NCI-H1417 treated with DMSO at 0.1 percent for 48 hours (cell line): ENCODE data around the gene HOXB7.

Experiments used
- DNase-seq: peaks from one replicate; lab custom pipeline; 2025; lab: John Stamatoyannopoulos, UW

Gene HOXB7

GRCh38 chr17:48609033-48609432 lies 1.8 kb downstream of the HOXB7 start:
- no peak for DNase-seq

DNA sequence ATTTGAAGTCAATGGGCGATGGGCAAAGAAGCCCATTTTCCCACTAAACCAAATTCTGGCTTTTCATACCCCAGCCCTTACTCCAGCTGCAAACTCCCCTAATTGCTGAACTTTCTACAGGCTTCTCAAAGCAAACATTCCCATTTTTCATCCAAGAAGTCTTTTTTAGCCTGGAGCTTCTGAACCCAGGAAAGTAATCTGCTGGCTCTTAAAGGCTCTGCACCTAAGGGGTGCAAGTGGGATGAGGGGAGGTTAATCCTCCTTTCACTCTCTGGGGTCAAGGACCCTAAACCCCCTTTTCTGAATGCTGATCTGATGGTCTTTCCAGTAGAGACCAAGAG lies 2.4 kb downstream of the HOXB7 start:
- DNase-seq: no peak

DNA sequence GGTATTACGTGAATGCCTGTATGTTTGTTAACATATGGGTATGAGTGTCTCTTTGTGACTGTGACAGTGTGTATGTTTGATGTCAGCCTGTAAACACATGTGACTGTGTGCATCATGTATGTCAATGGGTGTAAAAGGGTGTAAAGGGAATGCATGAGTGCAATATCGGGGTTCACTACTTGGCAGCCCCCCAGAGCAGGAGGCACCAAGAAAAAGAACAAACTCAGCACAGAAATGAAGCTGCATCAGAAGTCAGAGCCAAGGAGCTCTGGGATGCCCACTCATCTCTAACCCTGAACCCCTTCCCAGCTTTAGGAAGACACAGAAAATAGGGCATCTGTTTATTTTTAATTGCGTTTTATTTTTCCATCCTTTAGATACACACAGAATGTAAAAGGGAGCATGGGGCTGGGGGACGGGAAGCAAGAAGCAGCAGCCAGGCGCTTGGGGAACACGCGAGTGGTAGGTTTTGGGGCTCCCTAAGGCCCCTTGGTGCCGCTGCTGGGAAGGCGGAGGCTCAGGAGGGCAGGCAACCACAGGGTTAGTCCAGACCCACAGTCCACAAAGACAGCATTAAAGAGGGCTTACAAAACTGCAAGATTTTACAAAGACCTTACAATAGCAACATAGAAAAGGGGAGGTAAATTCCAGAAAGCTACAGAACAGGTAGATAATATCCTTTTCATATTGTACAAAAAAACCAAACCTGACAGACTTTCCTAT lies 3.8 kb downstream of the HOXB7 start:
- no peak for DNase-seq

GRCh38 chr17:48605991-48606891 lies 4.6 kb downstream of the HOXB7 start:
- no peak for DNase-seq

DNA sequence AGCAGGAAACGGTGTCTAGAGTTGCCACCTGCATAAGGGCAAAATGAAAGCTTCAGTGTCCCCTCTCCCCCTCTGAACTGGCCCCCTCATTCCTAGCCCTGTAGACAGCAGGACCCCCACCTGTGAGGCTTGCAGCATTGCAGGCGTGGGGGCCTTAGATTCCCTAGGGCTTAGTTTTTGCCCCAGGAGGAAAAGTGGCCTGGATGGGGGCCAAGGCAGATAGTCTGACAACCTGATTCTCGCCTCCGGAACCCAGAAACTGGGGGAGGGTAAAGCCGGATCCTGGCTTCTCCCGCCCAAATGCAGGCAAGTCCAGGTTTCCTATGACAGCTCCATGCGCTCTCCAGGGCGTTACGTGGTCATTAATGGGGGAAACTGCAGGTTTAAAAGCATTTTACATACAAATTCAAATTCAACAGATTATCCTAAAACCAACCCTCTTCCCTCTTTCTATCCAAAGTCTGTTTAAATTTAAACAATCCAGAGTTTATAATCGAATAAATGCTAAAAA lies 5.4 kb downstream of the HOXB7 start:
- no peak for DNase-seq

DNA sequence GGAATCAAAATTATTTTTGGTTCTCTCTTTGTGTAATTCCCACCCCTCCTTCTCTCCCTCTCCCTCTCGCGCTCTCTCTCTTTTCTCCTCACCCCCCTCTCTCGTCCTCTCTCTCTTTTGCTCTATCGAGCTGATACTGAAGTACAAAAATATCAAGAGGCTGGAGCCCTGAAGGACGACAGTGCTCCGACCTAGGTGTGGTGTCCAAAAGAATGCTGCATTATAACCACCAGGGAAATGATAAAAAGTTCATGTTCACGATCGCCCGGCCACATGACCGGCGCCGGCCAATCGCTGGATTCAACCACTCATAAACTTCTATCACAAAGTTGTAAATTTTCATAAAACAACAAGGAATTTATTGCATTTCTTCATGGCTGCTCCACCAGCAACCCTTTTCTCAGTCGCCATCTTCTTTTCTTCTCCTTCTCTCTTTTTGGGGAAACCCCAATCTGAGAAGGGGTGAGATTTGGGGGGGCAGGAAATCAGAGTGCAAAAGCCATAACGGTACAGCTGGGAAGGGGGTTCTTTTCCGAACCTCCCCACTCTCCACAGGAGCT lies 6.0 kb downstream of the HOXB7 start, which contains the start of gene HOXB6:
Gene HOXB6, minus strand, starts transcription at position 217 of the 560 bp plus-strand sequence. CDS start 6,836 bp downstream, outside the sequence.
- DNase-seq: no peak

DNA sequence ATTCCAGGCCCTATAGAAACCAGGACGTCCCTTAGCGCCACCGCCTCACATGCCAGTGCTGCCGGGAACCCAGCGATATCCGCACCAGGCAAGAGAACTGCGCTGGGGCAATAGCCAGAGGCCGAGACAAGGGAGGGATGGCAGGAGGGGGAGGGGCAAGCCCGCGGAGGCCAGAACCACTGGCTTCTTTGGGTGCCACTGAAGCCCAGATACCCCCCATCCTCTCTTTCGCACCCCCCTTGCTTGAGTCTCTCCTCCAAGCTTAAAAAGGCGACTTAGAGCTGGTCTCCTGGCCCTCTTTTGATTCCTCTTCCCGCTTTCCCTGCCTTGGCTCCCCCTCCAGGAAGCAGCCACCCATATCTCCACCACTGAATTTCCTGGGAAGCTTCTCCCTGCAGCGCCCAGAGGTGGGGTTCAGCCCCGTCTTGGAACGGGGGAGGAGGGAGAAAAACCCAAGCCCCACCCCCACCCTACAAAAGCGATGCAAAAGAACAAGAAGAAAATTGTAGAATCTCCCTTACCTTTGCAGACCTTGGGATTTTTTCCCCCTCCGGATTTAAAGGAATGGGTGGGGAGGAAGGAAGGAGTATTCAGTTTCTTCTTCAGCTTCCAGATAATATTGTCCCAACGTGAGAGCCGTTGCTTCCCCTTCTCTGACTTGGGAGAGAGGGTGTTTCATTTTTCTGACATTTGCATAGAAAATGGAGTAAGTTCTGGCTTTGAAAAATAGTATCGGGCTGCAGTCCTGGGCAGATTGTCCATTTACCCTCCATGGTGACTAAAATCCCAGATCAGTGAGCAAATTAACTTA lies 6.7 kb downstream of the HOXB7 start:
- no peak for DNase-seq

- no peak for DNase-seq
Observed at GRCh38 chr17:48601539-48602425, 9.0 kb downstream of the HOXB7 start.

DNA sequence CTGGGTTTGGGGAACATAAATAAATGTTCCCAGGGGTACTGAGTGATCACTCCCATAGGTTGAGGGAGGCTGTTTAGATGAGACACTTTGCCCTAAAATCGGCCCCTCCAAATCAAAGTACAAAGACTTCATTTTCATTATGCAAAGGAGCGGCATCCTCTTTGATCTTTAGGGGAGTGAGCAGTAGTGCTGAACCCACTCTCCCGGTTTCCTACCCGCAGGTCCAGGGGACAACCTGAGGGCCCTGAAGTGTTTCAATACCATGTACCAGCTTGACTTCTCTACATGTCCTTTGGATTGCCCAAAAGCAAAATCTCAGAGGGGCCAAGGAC lies 9.6 kb downstream of the HOXB7 start:
- no peak for DNase-seq

- DNase-seq: no peak
Observed at GRCh38 chr17:48600244-48601098, 10.3 kb downstream of the HOXB7 start.

- no peak for DNase-seq
Observed at GRCh38 chr17:48599354-48599753, 11.5 kb downstream of the HOXB7 start.

- no peak for DNase-seq
Observed at GRCh38 chr17:48598736-48599135, 12.1 kb downstream of the HOXB7 start.

DNA sequence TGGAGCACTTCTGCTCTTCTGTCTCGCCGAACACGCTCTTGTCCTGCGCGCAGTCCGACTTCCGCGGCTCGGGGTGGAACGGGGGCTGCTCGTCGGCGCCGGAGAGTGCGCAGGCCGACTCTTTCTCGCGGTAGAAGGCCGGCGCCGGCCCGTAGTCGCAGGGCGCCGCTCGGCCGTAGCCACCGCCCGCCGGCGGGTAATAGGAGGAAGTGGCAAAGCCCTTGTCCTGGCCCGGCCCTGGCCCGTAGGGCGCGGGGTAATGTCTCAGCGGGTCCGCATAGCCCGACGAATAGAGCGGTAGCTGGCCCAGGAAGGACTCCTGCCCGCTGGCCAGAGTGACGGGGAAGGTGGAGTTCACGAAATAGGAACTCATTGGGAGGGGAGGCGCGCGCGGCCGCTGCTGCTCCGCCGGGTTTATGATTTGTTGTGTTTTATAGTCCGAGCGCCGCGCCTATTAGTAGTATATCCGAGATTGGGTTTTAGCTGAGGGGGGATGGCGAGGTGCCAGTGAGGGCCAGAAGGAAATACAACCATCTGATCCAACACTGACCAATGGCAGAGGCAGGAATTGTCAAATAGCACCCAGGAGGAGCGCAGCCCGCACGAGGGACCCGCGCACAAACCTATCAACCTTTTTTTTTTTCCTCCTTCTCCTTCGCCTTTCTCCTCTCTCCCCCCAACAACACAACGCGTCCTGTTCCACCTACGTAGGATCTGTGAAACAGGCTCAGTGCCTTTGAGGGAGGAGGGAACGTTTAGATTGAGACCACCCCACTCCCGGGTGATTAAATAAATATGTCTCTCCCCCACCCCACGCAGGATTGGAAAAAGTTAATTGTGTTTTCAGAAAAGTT lies 12.8 kb downstream of the HOXB7 start:
- DNase-seq: no peak

- DNase-seq: no peak
Observed at GRCh38 chr17:48597528-48597777, 13.4 kb downstream of the HOXB7 start.

DNA sequence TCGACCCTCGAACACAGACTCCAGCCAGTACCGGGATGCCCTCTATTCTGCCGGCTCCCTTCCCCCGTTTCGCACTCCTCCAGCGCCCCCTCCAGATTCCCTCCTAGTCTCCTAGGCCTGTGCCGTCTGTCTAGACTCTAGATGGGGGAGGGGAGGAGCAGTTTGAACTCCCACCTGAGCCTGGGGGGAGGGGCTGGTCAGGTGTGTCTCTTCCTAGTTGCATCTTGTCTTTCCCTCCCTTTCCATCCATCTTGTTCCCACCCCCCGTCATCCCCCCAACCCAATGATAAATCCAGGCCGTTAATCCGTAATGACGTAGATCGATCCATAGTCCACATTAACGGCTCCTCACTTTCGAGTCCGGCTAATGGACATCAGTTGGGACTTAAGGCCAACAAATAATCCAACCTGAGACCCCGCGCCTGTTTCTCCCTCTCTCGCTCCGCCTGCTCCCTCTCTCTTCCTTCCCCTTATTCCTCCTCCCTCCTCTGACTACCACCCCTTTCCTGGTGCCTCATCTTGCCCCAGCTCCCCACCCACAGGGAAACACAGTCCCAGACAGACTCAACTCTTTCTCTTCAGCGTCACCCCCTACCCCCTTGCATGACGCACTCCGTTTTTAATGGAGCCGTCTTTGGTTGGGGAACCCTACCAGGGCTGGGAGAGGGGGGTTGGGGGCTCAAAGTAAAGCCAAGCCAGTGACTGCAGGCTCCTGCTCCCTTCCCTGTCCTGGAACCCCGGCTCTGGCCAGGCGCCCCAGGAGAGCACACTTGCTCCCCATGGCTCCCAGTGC lies 13.9 kb downstream of the HOXB7 start:
- DNase-seq: no peak

GRCh38 chr17:48596000-48596734 lies 14.7 kb downstream of the HOXB7 start:
- no peak for DNase-seq

GRCh38 chr17:48595278-48595999 lies 15.4 kb downstream of the HOXB7 start:
- DNase-seq: no peak
